ENCODE data around the gene EHD1.

The EHD1 gene

DNA sequence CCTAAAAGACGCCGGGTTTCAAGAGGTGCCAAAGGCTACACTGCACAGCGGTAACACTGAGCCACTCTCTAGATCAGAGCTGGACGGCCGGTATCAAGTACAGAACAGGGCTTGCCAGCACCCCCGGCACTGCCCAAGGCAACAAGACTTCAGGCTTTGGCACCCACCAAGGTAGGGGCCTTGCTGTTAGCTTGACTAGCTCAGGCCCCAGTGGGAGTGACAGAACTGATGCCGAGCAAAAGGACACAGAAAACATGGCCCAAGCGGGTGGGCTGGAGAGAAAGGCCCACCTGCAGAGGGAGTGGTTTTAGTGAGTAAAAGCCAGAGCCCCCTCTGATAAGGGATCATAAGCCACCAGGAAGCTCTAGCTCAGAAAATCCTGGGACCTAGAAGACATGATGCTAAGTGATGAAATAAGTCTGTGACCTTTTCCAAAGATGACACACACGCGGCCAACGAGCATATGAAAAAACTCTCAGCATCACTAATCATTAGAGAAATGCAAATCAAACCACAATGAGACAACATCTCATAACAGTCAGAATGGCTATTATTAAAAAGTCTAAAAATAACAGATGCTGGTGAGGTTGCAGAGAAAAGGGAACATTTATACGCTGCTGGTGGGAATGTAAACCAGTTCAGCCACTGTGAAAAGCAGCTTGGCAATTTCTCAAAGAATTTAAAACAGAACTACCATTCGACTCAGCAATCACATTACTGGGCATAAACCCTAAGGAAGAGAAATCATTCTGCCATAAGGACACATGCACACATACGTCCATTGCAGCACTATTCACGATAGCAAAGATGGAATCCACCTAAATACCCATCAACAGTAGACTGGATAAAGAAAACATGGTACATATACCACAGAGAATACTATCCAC, 12.9 kb downstream of the EHD1 start:
- Histone ChIP-seq H3K79me1 (ENCODE audit: low read length) (peaks cover 30% of the 10 kb centered on the region), H3K27ac (ENCODE audit: low read depth, low read length) (no peak overlapping the region), H3K4me1 (ENCODE audit: control insufficient read depth in 1 of 2, insufficient read depth in 2 of 2, low read length in 2 of 2) (peaks cover 46 to 49% of the 10 kb centered on the region in 2 experiments), H3K79me2 (ENCODE audit: control insufficient read depth, insufficient read depth, low read length, poor library complexity) (peaks cover 25% of the 10 kb centered on the region), H3K4me3 (ENCODE audit: low read depth, low read length) (no peak overlapping the region), H2AK5ac (ENCODE audit: low read length) (peak overlapping the region; percentile 38), H4K8ac (ENCODE audit: low read depth, low read length) (peak overlapping the region; percentile 66), H2BK12ac (ENCODE audit: low read length) (peak overlapping the region; percentile 18), H2BK120ac (ENCODE audit: insufficient read depth, low read length, poor library complexity) (peak overlapping the region; percentile 1), H2AFZ (ENCODE audit: insufficient read depth, low read length, poor library complexity) (no peak overlapping the region), H3K9ac (ENCODE audit: low read length) (no peak overlapping the region), H3K23ac (ENCODE audit: low read length) (no peak overlapping the region), H3K36me3 (ENCODE audit: control insufficient read depth in 1 of 2, insufficient read depth in 2 of 2, low read length in 2 of 2) (peaks cover 20 to 26% of the 10 kb centered on the region in 2 experiments), H3K4me2 (ENCODE audit: low read length) (no peak overlapping the region), H4K91ac (ENCODE audit: low read depth, low read length) (peak overlapping the region; percentile 45), H4K12ac (ENCODE audit: low read depth, low read length) (no peak overlapping the region), H3K4ac (ENCODE audit: low read depth, low read length) (peak overlapping the region; percentile 21), H2BK5ac (ENCODE audit: low read depth, low read length, poor library complexity) (no peak overlapping the region), H3K27me3 (ENCODE audit: insufficient read depth, low read length) (no peaks in the 10 kb centered on the region), H3K18ac (ENCODE audit: low read length) (peak overlapping the region; percentile 74), H3K14ac (ENCODE audit: low read length) (no peak overlapping the region), H3K9me3 (ENCODE audit: insufficient read depth, low read depth, low read length) (no peaks in the 10 kb centered on the region)
- DNase-seq: peak; percentile 59 to 77
- WGBS (ENCODE audit: extremely low coverage, insufficient coverage, insufficient read length): no CpG with 5 or more reads among the region's 15 CpGs

DNA sequence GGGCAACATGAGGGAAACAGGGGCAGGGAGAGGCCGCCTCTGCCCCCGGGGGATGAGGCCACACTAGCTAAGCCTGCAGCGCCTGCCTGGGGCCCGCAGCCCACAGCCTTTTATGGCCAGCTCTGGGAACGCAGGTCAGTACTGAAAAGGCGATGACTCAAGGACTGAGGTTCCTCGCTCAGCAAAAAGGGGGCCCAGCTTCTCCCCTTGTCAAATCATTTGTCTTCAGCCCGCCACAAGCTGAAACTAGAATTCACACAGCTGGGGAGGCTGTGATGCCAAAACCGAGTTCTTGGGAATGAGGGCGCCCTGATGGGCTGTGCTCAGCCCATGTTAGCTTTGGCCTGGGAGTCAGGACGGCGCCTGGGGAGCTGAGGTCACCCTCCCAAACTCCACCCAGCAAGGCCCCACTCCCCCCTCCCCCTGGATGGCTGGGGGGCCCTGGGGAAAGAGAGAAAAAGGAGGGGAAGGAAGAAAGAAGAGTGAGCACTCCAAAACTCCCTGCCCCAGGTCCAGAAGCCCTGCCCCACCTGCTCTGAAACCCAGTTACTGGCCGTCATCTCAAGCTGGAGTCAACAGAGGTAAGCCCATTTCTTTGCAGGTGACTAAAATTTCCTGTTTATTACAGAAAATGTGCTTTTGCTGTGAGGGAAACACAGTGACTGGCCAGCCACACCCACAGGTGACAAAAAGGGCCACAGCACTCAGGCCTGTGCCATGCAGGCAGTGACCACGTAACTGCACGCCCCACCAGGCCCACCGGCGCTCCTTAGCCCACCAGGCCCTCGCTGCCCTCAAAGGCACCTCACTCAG, 13.7 kb downstream of the EHD1 start:
- no peak overlapping the region for H3K4me3 ChIP-seq (ENCODE audit: low read depth, low read length)
- WGBS (ENCODE audit: extremely low coverage, insufficient coverage, insufficient read length): no CpG with 5 or more reads among the region's 18 CpGs
- peak overlapping the region; percentile 21 for H3K4ac ChIP-seq (ENCODE audit: low read depth, low read length)
- DNase-seq: peak; percentile 94 to 96
- H3K36me3 ChIP-seq (ENCODE audit: control insufficient read depth in 1 of 2, insufficient read depth in 2 of 2, low read length in 2 of 2): peaks cover 20 to 35% of the 10 kb centered on the region in 2 experiments
- H3K4me2 ChIP-seq (ENCODE audit: low read length): peak overlapping the region; percentile 12
- peaks cover 38 to 40% of the 10 kb centered on the region in 2 experiments for H3K4me1 ChIP-seq (ENCODE audit: control insufficient read depth in 1 of 2, insufficient read depth in 2 of 2, low read length in 2 of 2)
- peak overlapping the region; percentile 25 for H3K27ac ChIP-seq (ENCODE audit: low read depth, low read length)
- no peaks in the 10 kb centered on the region for H3K27me3 ChIP-seq (ENCODE audit: insufficient read depth, low read length)
- no peak overlapping the region for H3K9ac ChIP-seq (ENCODE audit: low read length)
- no peak overlapping the region for H2BK5ac ChIP-seq (ENCODE audit: low read depth, low read length, poor library complexity)
- peak overlapping the region; percentile 24 for H2AFZ ChIP-seq (ENCODE audit: insufficient read depth, low read length, poor library complexity)
- H4K12ac ChIP-seq (ENCODE audit: low read depth, low read length): no peak overlapping the region
- H3K79me2 ChIP-seq (ENCODE audit: control insufficient read depth, insufficient read depth, low read length, poor library complexity): peaks cover 18% of the 10 kb centered on the region
- H2BK120ac ChIP-seq (ENCODE audit: insufficient read depth, low read length, poor library complexity): peak overlapping the region; percentile 1
- H4K8ac ChIP-seq (ENCODE audit: low read depth, low read length): peak overlapping the region; percentile 66
- peak overlapping the region; percentile 45 for H4K91ac ChIP-seq (ENCODE audit: low read depth, low read length)
- peak overlapping the region; percentile 61 for H2BK12ac ChIP-seq (ENCODE audit: low read length)
- no peak overlapping the region for H3K23ac ChIP-seq (ENCODE audit: low read length)
- H3K18ac ChIP-seq (ENCODE audit: low read length): peak overlapping the region; percentile 74
- no peaks in the 10 kb centered on the region for H3K9me3 ChIP-seq (ENCODE audit: insufficient read depth, low read depth, low read length)
- H3K14ac ChIP-seq (ENCODE audit: low read length): peak overlapping the region; percentile 26
- peak overlapping the region; percentile 54 for H2AK5ac ChIP-seq (ENCODE audit: low read length)
- H3K79me1 ChIP-seq (ENCODE audit: low read length): peaks cover 23% of the 10 kb centered on the region

DNA sequence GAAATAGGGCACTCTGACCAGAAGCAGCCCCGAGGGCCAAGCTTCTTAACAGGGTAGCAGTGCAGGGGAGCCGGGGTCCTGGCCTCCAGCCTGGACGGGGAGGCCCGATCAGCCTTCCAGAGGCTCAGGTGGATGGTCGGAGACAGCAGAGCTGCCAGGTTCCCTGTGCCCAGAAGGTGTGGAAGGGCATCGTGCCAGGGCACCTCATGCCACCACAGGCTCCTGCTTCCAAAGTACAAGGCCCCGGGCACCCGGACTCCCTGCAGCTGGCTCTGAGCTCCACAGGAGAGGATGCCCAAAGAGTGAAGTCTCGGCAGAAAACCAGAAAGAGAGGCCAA, 14.3 kb downstream of the EHD1 start:
- no CpG with 5 or more reads among the region's 9 CpGs for WGBS (ENCODE audit: extremely low coverage, insufficient coverage, insufficient read length)
- Histone ChIP-seq H2BK120ac (ENCODE audit: insufficient read depth, low read length, poor library complexity) (peak overlapping the region; percentile 8), H2AFZ (ENCODE audit: insufficient read depth, low read length, poor library complexity) (peak overlapping the region; percentile 10)

DNA sequence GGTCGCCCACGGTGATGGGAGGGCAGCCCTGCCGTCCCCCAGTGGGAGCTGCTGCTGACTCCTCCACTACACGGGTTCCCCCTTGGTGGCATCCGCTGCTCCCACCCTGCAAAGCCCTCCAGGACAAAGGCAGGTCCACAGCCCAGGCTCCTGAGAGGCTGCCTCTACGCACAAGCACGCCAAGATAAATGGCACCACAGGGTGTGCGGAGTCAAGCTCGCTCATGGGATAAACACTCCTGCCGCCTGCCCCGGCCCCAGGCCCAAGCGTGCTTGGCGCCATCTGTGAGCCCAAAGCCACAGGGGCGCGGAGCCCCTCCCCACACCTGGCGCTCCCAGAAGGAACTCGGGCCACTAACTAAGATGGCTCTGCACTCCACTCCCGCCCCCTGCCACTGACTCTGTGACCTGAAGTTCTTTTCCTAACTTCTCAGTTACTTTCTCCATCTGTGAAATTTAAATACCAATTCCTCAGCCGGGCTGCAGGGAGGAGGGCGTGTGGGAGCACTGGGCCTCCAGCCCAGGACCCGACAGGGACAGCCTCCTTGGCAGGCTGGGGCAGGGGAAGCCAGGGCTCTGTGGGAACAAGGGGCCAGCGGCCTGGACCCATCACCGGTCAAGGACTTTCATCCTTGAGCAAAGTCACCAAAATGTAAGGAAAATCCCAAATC, 14.9 kb downstream of the EHD1 start:
- Histone ChIP-seq H2BK5ac (ENCODE audit: low read depth, low read length, poor library complexity) (no peak overlapping the region), H2AK5ac (ENCODE audit: low read length) (peak overlapping the region; percentile 32), H3K4me3 (ENCODE audit: low read depth, low read length) (no peak overlapping the region), H2BK12ac (ENCODE audit: low read length) (peak overlapping the region; percentile 15), H3K79me1 (ENCODE audit: low read length) (peaks cover 18% of the 10 kb centered on the region), H3K18ac (ENCODE audit: low read length) (peak overlapping the region; percentile 74), H3K79me2 (ENCODE audit: control insufficient read depth, insufficient read depth, low read length, poor library complexity) (peaks cover 16% of the 10 kb centered on the region), H3K27me3 (ENCODE audit: insufficient read depth, low read length) (no peaks in the 10 kb centered on the region), H2AFZ (ENCODE audit: insufficient read depth, low read length, poor library complexity) (peak overlapping the region; percentile 17), H3K36me3 (ENCODE audit: control insufficient read depth in 1 of 2, insufficient read depth in 2 of 2, low read length in 2 of 2) (peaks cover 24 to 34% of the 10 kb centered on the region in 2 experiments), H3K4ac (ENCODE audit: low read depth, low read length) (peak overlapping the region; percentile 39), H3K9ac (ENCODE audit: low read length) (no peak overlapping the region), H4K91ac (ENCODE audit: low read depth, low read length) (peak overlapping the region; percentile 28), H3K14ac (ENCODE audit: low read length) (peak overlapping the region; percentile 37), H2BK120ac (ENCODE audit: insufficient read depth, low read length, poor library complexity) (peak overlapping the region; percentile 8), H3K4me2 (ENCODE audit: low read length) (no peak overlapping the region), H4K12ac (ENCODE audit: low read depth, low read length) (no peak overlapping the region), H3K4me1 (ENCODE audit: control insufficient read depth in 1 of 2, insufficient read depth in 2 of 2, low read length in 2 of 2) (peaks cover 29 to 31% of the 10 kb centered on the region in 2 experiments), H3K9me3 (ENCODE audit: insufficient read depth, low read depth, low read length) (no peaks in the 10 kb centered on the region), H3K23ac (ENCODE audit: low read length) (no peak overlapping the region), H3K27ac (ENCODE audit: low read depth, low read length) (no peak overlapping the region), H4K8ac (ENCODE audit: low read depth, low read length) (peak overlapping the region; percentile 4)
- DNase-seq: no peak
- no CpG with 5 or more reads among the region's 23 CpGs for WGBS (ENCODE audit: extremely low coverage, insufficient coverage, insufficient read length)

More for the DNA sequence above, 14.3 kb downstream of the EHD1 start:
- H3K9ac ChIP-seq (ENCODE audit: low read length): no peak overlapping the region
- H3K14ac ChIP-seq (ENCODE audit: low read length): peak overlapping the region; percentile 37
- H3K4me1 ChIP-seq (ENCODE audit: control insufficient read depth in 1 of 2, insufficient read depth in 2 of 2, low read length in 2 of 2): peaks cover 34 to 36% of the 10 kb centered on the region in 2 experiments
- H3K79me2 ChIP-seq (ENCODE audit: control insufficient read depth, insufficient read depth, low read length, poor library complexity): peaks cover 16% of the 10 kb centered on the region
- H3K4me2 ChIP-seq (ENCODE audit: low read length): peak overlapping the region; percentile 12
- no peaks in the 10 kb centered on the region for H3K9me3 ChIP-seq (ENCODE audit: insufficient read depth, low read depth, low read length)
- H3K79me1 ChIP-seq (ENCODE audit: low read length): peaks cover 19% of the 10 kb centered on the region
- H4K91ac ChIP-seq (ENCODE audit: low read depth, low read length): peak overlapping the region; percentile 7
- H3K27me3 ChIP-seq (ENCODE audit: insufficient read depth, low read length): no peaks in the 10 kb centered on the region
- H2AK5ac ChIP-seq (ENCODE audit: low read length): peak overlapping the region; percentile 54
- H2BK12ac ChIP-seq (ENCODE audit: low read length): peak overlapping the region; percentile 15
- peak overlapping the region; percentile 21 for H3K4ac ChIP-seq (ENCODE audit: low read depth, low read length)
- H3K18ac ChIP-seq (ENCODE audit: low read length): peak overlapping the region; percentile 74
- DNase-seq: no peak
- H2BK5ac ChIP-seq (ENCODE audit: low read depth, low read length, poor library complexity): peak overlapping the region; percentile 36
- H3K4me3 ChIP-seq (ENCODE audit: low read depth, low read length): no peak overlapping the region
- no peak overlapping the region for H3K23ac ChIP-seq (ENCODE audit: low read length)
- no peak overlapping the region for H3K27ac ChIP-seq (ENCODE audit: low read depth, low read length)
- no peak overlapping the region for H4K12ac ChIP-seq (ENCODE audit: low read depth, low read length)
- H3K36me3 ChIP-seq (ENCODE audit: control insufficient read depth in 1 of 2, insufficient read depth in 2 of 2, low read length in 2 of 2): peaks cover 23 to 34% of the 10 kb centered on the region in 2 experiments
- H4K8ac ChIP-seq (ENCODE audit: low read depth, low read length): no peak overlapping the region
